K562 (cell line): ENCODE data around the gene GPR3. TPM values are rescaled to one million over a fixed set of nuclear protein-coding genes. Genes with fewer than 3 reads are reported as not detected.
A peak's percentile ranks its signal among the peaks of the same experiment; 100 is the strongest.

Experiments used
- BCL6 ChIP-seq: fragments of 250-450 bp; sonication (Bioruptor Pico); IDR thresholded peaks from 2 replicates; pipeline ENCODE4 v1.4.0; 2020
- BHLHE40 ChIP-seq: IDR thresholded peaks from 2 replicates; pipeline ENCODE4 v1.6.1; 2011; ENCODE audit warnings: low read length, improper control_type of control experiment
- CEBPG ChIP-seq, 3 experiments: fragments of 200-800 bp in 1 of 3; sonication (Bioruptor generic) in 1 of 3; sonication (generic) in 1 of 3; formaldehyde crosslinking in 1 of 3; IDR thresholded peaks in 2 of 3; conservative IDR thresholded peaks in 1 of 3; 2 replicates each; pipeline versions ENCODE4 v1.6.1 to v1.8.0; 2016 to 2022; ENCODE audit warnings: missing compliant biosample characterization in 2 of 3, missing genetic modification characterization in 2 of 3, mild to moderate bottlenecking in 1 of 3, missing genetic modification reagents in 1 of 3
- EP300 ChIP-seq: IDR thresholded peaks from 2 replicates; pipeline ENCODE4 v1.6.1; 2012; ENCODE audit warnings: low read length, improper control_type of control experiment
- HDAC2 ChIP-seq: fragments of 450-650 bp; IDR thresholded peaks from 2 replicates; pipeline ENCODE4 v1.6.1; 2016; ENCODE audit warnings: mild to moderate bottlenecking
- NCOA2 ChIP-seq, 2 experiments: fragments of 450-650 bp; IDR thresholded peaks; 2 replicates each; pipeline ENCODE4 v1.6.1; 2018; ENCODE audit warnings: mild to moderate bottlenecking in 2 of 2, moderate library complexity in 1 of 2; ENCODE audit not compliant: partially characterized antibody in 2 of 2
- POLR2B ChIP-seq: fragments of 450-650 bp; IDR thresholded peaks from 2 replicates; pipeline ENCODE4 v1.6.1; 2018; ENCODE audit warnings: low read depth; ENCODE audit not compliant: partially characterized antibody
- RBM25 ChIP-seq: fragments of 200-400 bp; formaldehyde crosslinking; IDR thresholded peaks from 2 replicates; pipeline ENCODE4 v1.6.1; 2018; ENCODE audit warnings: low read length, low read depth, moderate library complexity; ENCODE audit not compliant: severe bottlenecking
- ZNF764 ChIP-seq: fragments of 250-450 bp; sonication (Bioruptor Pico); IDR thresholded peaks from 2 replicates; pipeline ENCODE4 v1.4.0; 2020; ENCODE audit warnings: low read depth, mild to moderate bottlenecking, moderate library complexity
- polyA plus RNA-seq, 8 experiments: library from polyadenylated mRNA; depleted of rRNA in 4 of 8; stranded (reverse) in 5 of 8; unstranded in 3 of 8; fragments of >200 nt; fragmentation: Nextera tagmentation in 2 of 8; fragmentation: Illumina TruSeq in 1 of 8; extraction: Ambion mirVana in 2 of 8; extraction: Trizol in 1 of 8; gene quantifications; 2 replicates each; pipeline versions ENCODE4 v1.2.1 to v1.2.3, GENCODE V29; 2011 to 2014; ENCODE audit warnings: inconsistent platforms in 1 of 8, missing spikeins in 1 of 8
- total RNA-seq, 7 experiments: library from RNA; depleted of rRNA in 6 of 7; stranded (reverse); fragments of >200 nt in 6 of 7; fragmentation: Illumina TruSeq in 2 of 7; extraction: Trizol in 2 of 7; gene quantifications; 2 replicates each; pipeline versions ENCODE4 v1.2.1 to v1.2.3, GENCODE V29; 2011 to 2021; ENCODE audit warnings: low replicate concordance in 1 of 7
- TF ChIP-seq, protein P1 (sequence below): fragments of 250-450 bp; sonication (Bioruptor Pico); IDR thresholded peaks from 2 replicates; pipeline ENCODE4 v1.4.0; 2020
- TF ChIP-seq, protein P2 (sequence below), 2 experiments: fragments of 450-650 bp; conservative IDR thresholded peaks; 2 replicates each; pipeline ENCODE4 v1.6.1; 2017; ENCODE audit warnings: mild to moderate bottlenecking in 2 of 2, moderate library complexity in 2 of 2
- TF ChIP-seq, protein P3 (sequence below), 2 experiments: fragments of 450-650 bp; IDR thresholded peaks; 2 replicates each; pipeline ENCODE4 v1.6.1; 2018; ENCODE audit warnings: mild to moderate bottlenecking in 2 of 2, low read depth in 1 of 2; ENCODE audit not compliant: partially characterized antibody in 2 of 2
- TF ChIP-seq, protein P4 (sequence below): fragments of 250-450 bp; sonication (Bioruptor Pico); IDR thresholded peaks from 2 replicates; pipeline ENCODE4 v1.4.0; 2020; ENCODE audit warnings: mild to moderate bottlenecking

The GPR3 gene
- total and polyA plus RNA-seq, 9 of the 15 experiments (the other 6 are each of a cell fraction or from before 2014, with no cell fraction given): 0.24 to 11.5 (median 3.7) TPM

DNA sequence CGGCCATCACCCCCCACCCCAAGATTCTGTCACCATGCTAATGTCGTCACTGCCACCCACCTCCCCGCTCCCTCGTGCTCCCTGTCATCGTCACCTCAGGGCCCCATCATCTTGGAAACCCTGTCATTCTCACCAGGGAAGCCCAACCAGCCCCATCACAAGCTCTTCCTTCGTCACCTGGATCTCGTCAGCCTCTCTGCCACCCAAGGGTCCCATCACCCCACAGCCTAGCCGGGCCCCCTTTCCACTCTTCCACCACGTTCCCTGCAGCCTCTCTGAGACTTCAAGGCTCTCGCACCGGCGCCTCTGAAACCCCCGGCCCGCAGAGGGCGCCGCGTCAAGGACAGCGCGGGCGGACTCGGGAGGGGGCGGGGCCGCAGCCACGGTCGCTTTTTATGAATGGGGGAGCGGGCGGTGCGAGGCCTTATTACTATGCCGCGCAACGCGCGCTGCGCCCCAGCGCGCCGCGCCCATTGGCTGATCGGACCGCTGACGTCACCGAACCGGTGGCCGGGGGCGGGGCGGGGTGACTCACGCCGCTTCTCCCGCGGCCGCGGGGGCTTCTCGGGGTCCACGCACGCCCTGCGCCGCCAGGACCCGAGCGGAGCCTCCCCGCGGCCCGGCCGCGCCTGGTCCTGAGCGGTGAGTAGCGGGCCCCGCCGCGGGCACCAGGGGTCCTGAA is at the start of gene GPR3 (continued):
- TF ChIP-seq, protein P1, sequence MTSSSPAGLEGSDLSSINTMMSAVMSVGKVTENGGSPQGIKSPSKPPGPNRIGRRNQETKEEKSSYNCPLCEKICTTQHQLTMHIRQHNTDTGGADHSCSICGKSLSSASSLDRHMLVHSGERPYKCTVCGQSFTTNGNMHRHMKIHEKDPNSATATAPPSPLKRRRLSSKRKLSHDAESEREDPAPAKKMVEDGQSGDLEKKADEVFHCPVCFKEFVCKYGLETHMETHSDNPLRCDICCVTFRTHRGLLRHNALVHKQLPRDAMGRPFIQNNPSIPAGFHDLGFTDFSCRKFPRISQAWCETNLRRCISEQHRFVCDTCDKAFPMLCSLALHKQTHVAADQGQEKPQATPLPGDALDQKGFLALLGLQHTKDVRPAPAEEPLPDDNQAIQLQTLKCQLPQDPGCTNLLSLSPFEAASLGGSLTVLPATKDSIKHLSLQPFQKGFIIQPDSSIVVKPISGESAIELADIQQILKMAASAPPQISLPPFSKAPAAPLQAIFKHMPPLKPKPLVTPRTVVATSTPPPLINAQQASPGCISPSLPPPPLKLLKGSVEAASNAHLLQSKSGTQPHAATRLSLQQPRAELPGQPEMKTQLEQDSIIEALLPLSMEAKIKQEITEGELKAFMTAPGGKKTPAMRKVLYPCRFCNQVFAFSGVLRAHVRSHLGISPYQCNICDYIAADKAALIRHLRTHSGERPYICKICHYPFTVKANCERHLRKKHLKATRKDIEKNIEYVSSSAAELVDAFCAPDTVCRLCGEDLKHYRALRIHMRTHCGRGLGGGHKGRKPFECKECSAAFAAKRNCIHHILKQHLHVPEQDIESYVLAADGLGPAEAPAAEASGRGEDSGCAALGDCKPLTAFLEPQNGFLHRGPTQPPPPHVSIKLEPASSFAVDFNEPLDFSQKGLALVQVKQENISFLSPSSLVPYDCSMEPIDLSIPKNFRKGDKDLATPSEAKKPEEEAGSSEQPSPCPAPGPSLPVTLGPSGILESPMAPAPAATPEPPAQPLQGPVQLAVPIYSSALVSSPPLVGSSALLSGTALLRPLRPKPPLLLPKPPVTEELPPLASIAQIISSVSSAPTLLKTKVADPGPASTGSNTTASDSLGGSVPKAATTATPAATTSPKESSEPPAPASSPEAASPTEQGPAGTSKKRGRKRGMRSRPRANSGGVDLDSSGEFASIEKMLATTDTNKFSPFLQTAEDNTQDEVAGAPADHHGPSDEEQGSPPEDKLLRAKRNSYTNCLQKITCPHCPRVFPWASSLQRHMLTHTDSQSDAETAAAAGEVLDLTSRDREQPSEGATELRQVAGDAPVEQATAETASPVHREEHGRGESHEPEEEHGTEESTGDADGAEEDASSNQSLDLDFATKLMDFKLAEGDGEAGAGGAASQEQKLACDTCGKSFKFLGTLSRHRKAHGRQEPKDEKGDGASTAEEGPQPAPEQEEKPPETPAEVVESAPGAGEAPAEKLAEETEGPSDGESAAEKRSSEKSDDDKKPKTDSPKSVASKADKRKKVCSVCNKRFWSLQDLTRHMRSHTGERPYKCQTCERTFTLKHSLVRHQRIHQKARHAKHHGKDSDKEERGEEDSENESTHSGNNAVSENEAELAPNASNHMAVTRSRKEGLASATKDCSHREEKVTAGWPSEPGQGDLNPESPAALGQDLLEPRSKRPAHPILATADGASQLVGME (CRISPR knock-in tag): 0 out of 2 replicates have a peak, but pooled peaks have one; percentile 49
- TF ChIP-seq, protein P2, sequence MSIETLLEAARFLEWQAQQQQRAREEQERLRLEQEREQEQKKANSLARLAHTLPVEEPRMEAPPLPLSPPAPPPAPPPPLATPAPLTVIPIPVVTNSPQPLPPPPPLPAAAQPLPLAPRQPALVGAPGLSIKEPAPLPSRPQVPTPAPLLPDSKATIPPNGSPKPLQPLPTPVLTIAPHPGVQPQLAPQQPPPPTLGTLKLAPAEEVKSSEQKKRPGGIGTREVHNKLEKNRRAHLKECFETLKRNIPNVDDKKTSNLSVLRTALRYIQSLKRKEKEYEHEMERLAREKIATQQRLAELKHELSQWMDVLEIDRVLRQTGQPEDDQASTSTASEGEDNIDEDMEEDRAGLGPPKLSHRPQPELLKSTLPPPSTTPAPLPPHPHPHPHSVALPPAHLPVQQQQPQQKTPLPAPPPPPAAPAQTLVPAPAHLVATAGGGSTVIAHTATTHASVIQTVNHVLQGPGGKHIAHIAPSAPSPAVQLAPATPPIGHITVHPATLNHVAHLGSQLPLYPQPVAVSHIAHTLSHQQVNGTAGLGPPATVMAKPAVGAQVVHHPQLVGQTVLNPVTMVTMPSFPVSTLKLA (conservative IDR thresholded peaks at IDR 0.05): peak; percentile 84 to 88
- TF ChIP-seq RBM25 (peak; percentile 98), CEBPG (CRISPR knock-in tag; IDR thresholded peaks at IDR 0.05) (no peak), CEBPG (tag; conservative IDR thresholded peaks at IDR 0.05 in 1 of 2, IDR thresholded peaks at IDR 0.05 in 1 of 2) (no peak), ZNF764 (CRISPR knock-in tag) (no peak), BCL6 (no peak), NCOA2 (IDR thresholded peaks at IDR 0.05; ENCODE audit: partially characterized antibody in 2 of 2) (no peak), EP300 (peak; percentile 54; the same call in 1 of the 2 replicates), BHLHE40 (0 out of 2 replicates have a peak, but pooled peaks have one; percentile 47), HDAC2 (peak; percentile 46; the same call in 1 of the 2 replicates), POLR2B (peak; percentile 31)
- TF ChIP-seq, protein P3, sequence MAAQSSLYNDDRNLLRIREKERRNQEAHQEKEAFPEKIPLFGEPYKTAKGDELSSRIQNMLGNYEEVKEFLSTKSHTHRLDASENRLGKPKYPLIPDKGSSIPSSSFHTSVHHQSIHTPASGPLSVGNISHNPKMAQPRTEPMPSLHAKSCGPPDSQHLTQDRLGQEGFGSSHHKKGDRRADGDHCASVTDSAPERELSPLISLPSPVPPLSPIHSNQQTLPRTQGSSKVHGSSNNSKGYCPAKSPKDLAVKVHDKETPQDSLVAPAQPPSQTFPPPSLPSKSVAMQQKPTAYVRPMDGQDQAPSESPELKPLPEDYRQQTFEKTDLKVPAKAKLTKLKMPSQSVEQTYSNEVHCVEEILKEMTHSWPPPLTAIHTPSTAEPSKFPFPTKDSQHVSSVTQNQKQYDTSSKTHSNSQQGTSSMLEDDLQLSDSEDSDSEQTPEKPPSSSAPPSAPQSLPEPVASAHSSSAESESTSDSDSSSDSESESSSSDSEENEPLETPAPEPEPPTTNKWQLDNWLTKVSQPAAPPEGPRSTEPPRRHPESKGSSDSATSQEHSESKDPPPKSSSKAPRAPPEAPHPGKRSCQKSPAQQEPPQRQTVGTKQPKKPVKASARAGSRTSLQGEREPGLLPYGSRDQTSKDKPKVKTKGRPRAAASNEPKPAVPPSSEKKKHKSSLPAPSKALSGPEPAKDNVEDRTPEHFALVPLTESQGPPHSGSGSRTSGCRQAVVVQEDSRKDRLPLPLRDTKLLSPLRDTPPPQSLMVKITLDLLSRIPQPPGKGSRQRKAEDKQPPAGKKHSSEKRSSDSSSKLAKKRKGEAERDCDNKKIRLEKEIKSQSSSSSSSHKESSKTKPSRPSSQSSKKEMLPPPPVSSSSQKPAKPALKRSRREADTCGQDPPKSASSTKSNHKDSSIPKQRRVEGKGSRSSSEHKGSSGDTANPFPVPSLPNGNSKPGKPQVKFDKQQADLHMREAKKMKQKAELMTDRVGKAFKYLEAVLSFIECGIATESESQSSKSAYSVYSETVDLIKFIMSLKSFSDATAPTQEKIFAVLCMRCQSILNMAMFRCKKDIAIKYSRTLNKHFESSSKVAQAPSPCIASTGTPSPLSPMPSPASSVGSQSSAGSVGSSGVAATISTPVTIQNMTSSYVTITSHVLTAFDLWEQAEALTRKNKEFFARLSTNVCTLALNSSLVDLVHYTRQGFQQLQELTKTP (IDR thresholded peaks at IDR 0.05; ENCODE audit: low read depth in 1 of 2, partially characterized antibody in 2 of 2): peak in 1 of 2 experiments; percentile 16
- TF ChIP-seq, protein P4, sequence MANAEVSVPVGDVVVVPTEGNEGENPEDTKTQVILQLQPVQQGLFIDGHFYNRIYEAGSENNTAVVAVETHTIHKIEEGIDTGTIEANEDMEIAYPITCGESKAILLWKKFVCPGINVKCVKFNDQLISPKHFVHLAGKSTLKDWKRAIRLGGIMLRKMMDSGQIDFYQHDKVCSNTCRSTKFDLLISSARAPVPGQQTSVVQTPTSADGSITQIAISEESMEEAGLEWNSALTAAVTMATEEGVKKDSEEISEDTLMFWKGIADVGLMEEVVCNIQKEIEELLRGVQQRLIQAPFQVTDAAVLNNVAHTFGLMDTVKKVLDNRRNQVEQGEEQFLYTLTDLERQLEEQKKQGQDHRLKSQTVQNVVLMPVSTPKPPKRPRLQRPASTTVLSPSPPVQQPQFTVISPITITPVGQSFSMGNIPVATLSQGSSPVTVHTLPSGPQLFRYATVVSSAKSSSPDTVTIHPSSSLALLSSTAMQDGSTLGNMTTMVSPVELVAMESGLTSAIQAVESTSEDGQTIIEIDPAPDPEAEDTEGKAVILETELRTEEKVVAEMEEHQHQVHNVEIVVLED (CRISPR knock-in tag): peak; percentile 84
